Adipose tissue (tissue), 3 donors: ENCODE results near the gene NLE1. TPM values are rescaled to one million over a fixed set of nuclear protein-coding genes. Genes with fewer than 3 reads are reported as not detected.

Experiments used
- polyA plus RNA-seq, 3 donors: library from polyadenylated mRNA; stranded (reverse); fragments of 200-250 nt; gene quantifications; one replicate each; pipeline ENCODE4 v1.2.3, GENCODE V29; 2013
- donor health status: healthy with polysubstance abuse.
- donor health status: Bipolar disorder and iron deficiency.
- donor health status: healthy.

The NLE1 gene
- polyA plus RNA-seq, 3 donors: 7.5 to 24.5 (median 15.3) TPM

Other genes with a start within 250 kb of the NLE1 start
- gene CCT6B, start 180.8 kb downstream of the NLE1 start, polyA plus RNA-seq: 1 to 10 TPM; 1.4 to 2.8 (median 1.5) TPM
- 10 to 100 TPM in 1 of 3 donors, 1 to 10 TPM in 2; 5.0 to 10.6 (median 7.7) TPM for gene ZNF830, start 180.8 kb downstream of the NLE1 start, polyA plus RNA-seq
- gene LIG3, start 161.8 kb downstream of the NLE1 start, polyA plus RNA-seq: 10 to 100 TPM in 1 of 3 donors, 1 to 10 TPM in 2; 7.3 to 11.5 (median 8.0) TPM
- 1 to 10 TPM; 5.5 to 9.9 (median 7.6) TPM for gene RFFL, start 78.6 kb downstream of the NLE1 start, polyA plus RNA-seq
- gene RAD51D, start 22.4 kb downstream of the NLE1 start, polyA plus RNA-seq: 1 to 10 TPM; 4.1 to 7.0 (median 4.6) TPM
- gene FNDC8, start 20.7 kb downstream of the NLE1 start, polyA plus RNA-seq: under 1 TPM in 2 of 3 donors, not detected in 1; 0.03 to 0.09 TPM
- gene UNC45B, start 5.5 kb upstream of the NLE1 start, polyA plus RNA-seq: under 1 TPM; under 0.01 to 0.03 (median 0.02) TPM
- not detected for gene SLC35G3, start 52.1 kb upstream of the NLE1 start, polyA plus RNA-seq
- 10 to 100 TPM in 2 of 3 donors, 1 to 10 TPM in 1; 3.6 to 14.9 (median 11.9) TPM for gene SLFN5, start 100.8 kb upstream of the NLE1 start, polyA plus RNA-seq
- gene SLFN11, start 231.3 kb upstream of the NLE1 start, polyA plus RNA-seq: 10 to 100 TPM in 2 of 3 donors, 1 to 10 TPM in 1; 1.2 to 32.2 (median 19.2) TPM